GDM1 (cell line): ENCODE results near the gene TOX2.

Source experiments
- DNase-seq: peaks from one replicate; lab custom pipeline; 2025; lab: John Stamatoyannopoulos, UW

The TOX2 gene

DNA sequence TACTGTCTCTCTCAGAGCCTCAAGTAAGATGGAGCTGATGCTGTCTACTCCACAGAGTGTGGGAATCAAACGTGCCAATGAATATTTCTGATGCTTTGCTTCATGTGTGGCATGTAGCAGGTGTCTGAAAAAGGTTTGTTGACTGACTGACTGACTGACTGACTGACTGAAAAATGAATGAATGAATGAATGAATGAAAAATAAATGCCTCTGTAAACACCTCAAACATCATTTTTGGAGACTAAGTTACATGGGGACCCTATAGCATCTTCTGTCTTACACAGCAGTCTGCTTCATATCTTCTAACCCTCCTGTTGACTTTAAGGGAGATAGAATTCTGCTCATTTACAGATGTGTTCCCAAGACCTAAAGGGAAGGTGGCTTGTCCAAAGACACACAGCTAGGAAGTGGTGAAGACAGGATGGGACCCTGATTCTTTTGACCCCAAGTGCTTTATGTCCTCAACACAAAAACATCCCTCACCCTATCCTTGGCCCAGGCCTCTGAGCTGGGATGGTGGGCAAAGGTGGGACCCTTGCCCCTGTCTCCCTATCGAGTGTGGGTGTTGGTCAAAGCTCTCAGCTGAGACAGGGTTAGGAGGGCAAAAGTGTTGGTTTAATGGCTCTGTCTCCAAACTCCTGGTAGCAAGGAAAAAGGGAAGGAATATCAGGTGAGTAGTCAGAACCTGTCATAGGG is 104.4 kb downstream of the TOX2 start:
- DNase-seq, result no peak

DNA sequence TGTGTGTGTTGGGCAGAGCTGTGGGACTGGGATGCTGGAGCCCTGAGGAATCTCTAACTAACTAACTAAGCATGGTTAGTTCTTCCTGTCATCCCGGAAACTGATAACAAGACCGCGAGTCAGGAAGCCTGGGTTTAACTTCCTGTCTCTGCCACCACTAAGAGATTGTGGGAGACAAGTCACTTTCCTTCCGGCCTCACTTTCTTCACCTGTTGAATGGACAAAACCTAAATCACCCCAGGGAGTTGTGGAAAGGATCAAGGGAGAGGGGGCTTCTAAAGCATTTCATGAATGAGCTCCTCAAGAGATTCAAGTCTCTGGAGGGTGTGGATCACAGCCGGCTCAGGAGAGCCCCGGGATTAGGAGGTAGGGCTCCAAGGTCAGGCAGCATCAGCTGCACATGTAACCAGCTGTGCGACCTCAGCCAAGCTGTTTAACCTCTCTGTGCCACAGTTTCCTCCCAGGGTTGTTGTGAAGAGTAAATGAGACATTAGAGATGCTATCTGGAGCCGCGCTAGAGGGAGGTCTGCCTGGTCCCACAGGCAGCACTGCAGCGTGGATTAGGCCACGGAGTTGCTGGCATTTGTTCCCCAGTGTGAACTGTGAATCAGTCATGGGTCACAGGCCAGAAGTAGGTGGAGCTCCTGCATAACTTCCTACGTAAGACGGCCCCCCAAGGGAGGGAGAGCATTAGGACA is 105.1 kb downstream of the TOX2 start:
- DNase-seq, result no peak

DNA sequence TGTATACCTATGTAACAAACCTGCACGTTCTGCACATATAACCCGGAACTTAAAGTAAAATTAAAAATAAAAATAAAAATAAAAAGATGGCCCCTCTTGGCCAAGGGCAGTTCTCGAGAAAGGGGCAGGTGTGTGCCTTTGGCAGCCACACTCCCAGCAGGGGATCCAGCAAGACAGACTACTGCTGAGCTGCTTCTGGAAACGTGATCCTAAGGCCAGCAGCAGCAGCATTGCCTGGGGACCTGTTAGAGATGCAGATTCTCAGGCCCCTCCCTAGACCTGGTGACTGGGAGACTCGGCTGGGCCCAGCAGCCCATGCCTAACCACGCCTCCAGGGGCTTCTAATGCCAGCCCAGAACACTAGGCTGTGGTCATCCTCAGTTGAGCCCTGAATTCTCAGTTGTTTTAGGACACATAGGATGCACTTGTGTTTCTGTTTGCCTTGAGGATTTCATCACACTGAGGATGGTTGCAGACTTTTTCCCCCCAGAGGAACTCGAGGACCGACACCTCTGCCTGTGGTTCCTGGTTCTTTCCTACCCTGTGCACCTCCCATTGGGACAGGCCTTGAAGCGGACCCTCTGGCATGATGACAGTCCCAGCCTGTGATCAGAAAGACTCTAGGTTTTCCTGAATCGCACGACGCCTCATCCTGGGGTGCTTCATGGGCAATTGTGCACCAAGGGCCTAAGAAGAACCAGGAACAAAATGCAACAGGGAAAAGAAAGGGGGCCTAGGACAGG is 105.9 kb downstream of the TOX2 start:
- no peak for DNase-seq

DNA sequence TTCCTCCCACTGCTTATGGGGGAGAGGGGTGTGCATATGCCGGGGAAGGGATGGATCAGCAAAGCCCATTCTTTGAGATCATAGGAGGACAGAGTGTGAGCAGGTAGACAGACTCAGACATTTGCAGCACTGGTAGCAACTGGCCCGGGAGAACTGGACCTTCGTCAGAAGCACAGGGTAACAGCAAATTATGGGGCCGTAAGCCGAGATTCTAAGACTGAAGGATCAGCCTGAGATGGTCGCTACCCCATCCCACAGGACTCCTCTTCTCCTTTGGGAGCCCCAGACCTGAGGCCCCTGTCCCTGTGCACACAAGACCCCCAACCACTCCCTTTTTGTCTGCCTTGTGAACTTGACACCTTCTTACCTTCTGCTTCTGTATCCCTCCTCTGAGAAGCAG is 106.5 kb downstream of the TOX2 start:
- no peak for DNase-seq

DNA sequence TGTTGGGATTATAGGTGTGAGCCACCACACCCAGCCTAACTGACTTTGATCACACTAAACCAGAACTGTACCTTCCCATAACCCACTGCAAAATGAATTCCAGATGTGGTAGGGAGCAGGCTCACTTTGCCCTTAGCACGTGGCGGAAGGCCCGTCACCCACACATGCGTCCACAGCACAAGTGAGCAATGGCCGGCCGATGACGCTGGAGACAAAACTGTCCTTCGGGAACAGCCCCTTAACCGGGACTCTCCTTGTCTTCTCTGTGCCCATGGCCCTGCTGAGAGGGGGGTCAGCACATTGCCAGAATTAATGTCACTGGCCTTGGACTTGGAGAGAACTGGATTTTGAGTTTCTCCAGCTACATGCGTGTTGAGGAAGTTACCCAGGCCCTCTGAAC is 107.2 kb downstream of the TOX2 start:
- no peak for DNase-seq

DNA sequence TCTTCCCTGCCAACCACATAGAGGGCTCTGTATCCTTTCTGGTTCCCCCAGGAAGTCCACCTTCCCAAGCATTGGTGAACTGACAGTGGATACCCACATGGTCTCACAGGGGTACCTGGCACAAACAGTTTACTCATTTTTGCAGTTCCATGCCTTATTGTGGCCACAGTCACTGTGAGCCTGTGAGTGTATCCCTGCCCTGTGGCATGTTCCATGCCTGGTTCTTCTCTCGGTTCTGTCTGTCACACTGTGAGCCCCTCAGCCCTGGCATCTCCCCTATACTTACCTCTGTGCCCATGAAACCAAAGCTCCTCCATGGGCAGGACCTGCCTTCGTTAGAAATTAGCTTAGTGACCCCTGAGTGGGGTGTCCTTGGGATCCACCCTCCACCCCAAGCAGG is 107.8 kb downstream of the TOX2 start:
- no peak for DNase-seq

DNA sequence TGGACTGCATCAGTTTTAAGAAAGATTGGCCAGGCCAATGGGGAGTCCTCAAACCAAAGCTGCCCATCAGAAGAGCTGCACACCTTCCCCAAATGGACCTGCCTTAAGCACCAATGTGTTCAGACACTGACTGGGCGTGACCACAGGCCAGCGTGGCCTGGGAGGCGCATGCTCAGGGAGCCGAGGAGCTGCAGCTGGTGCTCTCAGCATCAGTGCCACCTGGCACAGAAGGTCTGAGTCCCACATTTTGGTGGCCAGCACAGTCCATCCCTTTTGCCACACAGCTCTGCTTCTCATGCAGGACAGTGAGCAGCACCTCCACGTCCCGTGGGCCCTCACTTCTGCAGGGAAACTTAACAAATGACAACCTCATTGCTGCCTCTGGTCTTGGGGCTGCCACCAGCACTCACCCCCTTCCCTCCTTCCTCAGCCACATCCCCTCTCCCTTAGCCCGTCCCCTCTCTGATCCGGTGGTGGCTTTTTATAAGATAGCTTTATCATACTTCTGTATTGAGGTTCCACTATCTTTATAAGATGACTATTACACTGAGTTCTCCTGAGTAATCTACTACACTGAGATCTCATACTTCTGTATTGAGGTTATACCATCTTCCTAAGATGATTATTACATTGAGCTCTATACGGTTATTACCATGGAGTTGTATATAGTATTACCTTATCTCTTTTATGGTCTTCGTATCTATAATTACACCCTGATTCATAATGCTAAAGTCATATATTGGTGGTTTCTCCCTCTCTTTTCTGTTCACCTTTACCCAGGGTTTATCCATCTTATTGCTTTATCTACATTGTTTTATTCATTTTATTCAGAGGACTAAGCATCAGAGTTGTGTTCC is 109.1 kb downstream of the TOX2 start:
- DNase-seq, result no peak

DNA sequence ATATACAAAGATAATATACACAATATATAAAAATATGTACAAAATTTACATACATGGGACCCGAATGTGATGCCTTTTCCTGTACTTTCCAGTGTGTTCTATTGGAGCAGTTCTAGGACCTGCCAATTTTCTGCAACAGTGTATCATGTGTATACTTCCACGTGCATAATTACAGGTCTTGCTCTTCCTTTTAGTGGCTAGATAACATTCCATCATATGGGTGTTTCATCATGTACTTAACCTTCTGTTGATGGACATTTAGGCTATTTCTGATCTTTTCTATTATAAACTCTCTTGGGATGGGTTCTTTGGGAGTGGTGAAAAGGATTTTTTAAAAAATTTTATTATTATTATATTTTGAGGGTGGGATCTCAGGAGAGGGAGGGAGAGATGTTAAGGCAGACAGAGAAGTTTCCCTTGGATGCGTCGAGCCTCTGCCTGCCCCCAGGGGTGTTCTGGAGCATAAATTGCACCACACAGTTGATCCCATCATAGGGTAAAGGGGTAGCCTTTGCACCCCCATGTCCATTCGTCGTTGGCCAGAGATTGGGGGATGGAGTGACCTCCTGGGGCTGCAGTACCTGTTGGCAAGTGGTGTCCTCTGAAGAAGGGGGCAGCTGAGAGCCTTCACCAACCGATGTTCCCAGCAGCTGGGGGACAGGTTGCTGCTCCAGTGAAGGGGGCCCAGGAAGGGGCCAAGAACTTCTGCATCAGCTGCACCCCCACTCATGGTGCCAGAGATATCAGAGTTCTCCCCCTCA is 110.3 kb downstream of the TOX2 start:
- DNase-seq, result no peak

DNA sequence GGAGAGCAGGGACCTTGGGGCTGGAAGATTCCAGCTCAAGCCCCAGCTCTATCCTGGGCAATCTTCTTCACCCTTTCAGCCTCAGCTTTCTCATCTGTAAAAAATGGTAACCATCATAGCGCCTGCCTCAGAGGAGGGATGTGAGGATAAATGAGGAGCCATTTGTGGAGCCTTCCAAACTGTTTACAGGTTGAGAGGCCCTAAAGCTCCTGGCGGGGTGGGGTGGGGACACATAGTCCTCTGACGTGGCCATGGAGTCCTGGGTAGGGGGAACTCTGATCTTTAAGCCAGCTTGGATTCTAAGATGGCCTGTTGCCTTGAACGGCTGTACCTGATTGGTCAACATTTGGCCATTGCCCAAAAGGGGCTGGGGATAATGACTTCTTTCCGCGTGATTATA is 111.1 kb downstream of the TOX2 start:
- no peak for DNase-seq

DNA sequence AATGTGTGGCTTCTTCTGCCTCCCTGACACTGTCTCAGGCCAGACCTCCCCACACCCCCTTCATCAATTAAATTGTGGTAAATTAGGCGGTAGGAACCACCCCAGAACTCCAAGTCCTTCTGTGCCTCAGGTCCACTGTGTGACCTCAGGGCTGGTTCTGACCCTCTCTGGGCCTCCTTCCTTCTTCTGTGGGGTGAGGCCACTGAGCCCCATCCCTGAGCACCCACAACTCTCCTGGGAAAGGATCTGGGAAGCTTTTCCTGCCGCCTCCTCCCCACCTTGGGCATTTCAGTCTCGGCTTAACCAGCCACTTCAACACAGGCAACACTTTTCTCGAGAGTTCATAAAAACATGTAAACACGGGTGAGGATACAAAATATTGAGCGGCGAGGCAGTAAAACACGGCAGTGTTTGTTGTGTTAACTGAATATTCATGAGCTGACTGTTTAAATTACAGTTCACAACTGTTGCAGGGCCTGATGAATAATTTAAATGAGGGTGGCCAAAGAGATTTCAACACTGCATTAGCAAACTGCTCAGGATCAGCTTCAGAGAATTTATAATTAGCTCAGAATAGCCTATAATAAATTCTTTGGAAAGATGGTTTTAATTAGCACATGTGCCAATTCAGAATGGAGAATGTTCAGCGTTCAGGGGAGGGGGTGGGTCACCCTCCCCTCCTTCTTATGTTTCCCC is 112.1 kb downstream of the TOX2 start:
- DNase-seq, result no peak

DNA sequence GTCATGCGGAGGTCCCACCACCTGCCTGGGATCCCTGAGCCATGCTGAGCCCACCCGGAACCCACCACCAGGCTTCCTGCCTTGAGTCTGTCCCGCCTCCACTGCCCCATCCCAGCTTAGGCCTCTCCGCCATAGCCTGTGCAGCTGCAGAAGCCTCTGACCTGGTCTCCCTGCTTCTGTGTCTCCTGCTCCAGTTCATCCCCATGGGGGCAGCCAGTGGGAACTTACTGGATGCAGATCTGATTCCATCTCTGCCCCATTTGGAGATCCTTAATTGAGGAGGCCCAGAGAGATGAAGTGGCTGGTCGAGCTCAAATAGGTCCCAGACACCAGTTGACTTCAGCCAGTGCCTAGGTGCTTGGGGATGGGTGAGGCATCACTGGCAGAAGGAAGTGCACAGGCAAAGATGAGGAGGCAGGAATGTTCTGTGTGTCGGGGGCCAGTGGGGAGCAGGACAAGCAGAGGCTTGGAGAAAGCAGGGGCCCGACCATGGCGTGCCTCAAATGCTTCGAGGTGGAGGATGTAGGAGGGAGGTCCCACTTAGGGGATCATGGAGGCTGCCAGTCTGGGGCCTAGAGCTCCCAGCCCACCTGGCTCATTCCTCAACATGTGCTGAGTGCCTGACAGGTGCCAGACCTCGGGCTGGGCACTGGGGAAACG is 112.8 kb downstream of the TOX2 start:
- DNase-seq, result no peak

DNA sequence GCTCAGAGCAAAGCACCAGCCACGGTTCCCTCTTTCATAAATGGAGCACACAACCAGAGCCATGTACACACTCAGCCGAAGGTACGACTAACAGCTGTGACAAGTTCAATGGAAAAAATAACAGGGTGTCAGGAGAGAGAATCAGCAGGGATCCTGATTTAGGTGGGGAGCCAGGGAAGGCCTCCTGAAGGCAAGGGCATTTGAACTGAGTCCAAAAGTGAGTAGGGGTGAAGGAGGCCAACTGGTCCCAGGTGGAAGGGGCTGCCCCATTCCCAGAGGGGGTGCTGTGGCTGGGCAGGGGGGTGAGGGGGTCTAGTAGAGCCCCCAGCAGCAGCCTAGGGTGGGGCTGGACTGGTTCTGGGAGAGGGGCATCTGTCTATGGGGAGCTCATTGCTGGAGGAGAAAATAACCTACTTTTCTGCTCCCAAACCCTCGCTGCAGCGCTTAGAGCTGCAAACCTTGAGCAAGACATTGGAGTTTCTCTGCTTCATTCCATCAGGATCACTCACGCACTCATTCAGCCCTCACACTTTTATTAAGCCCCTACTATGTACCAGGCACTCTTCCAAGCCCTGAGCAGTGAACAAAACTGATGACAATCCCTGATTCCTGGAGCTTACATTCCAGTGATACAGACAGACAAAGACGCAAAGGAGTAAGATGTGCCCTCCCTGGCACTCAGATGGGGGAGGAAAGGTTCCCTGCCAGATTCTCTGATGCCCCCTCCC is 113.5 kb downstream of the TOX2 start:
- DNase-seq, result no peak

DNA sequence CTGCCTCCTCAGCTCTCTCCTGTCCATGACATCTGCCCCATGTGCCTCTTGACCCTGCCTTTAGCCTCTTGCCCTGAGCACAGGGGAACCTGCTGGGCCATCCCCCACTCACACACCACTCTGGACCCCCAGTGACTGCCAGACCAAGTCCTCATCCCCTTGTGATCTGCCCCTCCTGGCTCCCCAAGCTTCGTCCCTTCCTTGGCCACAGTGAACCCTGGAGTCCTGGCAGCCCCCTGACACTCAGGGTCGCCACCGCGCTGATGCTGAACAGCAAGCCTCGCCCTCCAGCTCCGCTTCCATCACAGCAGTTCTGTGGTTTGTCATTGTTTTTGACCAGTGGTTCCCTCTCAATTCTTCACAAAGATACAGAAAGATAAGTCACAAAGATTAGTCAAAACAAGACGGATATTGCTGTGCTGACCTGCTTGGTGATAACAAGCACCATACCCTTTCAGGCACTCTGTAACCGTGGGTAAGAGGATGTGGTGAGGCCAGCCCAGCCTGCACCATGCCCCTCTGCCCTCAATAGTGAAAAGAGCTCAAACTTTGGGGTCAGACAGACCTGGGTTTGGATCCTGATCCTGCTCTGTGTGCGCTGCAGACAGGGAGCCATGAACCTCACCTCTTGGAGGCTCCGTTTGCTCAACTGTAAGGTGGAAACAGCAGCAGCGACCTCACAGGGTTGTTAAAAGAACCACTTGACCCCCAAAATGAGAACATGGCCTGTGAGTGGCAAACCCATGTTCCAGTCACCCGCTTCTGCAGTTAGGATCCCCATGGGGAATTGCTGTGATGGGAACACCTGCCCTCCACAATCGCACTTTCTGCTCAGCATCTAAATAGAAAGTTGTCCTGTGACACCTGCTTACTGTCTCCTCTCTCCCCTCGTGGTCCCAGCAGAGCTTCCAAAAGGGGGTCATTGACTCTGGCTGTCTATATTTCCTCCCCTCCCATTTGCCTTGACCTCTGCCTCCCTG is 114.5 kb downstream of the TOX2 start:
- no peak for DNase-seq

DNA sequence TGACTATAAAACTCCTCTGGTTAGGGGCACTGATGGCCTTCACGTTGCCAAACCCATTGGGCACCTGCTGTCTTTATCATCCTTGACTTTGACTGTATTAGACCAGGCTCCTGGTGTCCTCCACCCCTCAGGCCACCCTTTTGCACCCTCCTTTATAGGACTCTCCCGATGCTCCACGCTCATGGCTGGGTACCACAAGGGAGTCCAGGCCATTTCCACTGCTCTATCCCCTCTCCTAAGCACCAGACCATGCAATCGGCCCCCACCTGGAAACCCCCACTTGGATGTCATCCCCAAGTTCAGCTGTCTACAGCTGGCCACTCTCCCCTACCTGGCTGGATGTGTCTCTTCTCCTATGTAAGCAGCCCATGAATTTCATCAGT is 115.2 kb downstream of the TOX2 start:
- no peak for DNase-seq

DNA sequence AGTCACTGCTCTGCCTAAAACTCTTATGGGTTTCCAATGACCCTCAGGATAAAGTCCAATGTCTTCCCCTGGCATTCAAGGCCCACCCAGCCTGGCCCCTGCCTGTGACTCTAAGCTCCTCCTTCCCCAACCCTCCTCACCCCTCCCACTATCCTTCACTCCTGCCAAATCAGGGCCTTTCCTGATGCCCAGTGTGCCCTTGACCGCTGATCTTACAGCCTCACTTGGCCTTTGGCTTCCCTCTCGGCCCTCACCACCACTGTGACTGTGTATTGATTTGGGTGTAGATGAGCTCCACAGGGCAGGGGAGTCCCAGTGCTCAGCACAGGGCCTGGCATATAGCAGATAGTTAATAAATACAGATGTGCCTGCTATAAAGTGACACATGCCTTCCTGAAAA is 115.7 kb downstream of the TOX2 start:
- no peak for DNase-seq

DNA sequence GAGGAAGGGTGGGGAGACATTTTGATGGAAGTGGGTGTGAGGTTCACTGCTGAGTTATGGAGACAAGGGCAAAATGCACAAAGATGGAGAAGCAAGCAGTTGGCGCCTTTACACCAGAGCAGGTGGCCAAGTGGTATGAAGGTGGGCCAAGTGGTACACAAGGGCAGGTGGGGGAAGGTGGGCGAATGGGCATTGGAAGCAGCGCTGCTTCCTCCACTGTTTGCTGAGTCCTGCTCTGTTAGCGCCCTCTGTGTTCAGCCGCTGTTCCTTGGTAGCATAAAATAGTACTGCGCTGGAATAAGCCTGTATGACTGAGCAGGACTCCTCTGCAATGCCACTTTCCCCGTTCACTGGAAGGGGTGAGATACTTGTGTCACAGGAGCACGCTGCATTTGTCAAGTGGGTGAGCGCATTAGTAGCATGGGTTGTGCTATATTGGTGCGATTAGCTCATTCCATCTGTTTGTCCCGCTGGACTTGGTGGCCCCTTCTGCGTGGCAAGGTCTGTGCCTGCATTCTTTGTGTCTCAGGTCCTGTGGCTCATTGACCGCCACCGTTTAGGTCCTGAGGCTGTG is 116.4 kb downstream of the TOX2 start:
- DNase-seq, result no peak

DNA sequence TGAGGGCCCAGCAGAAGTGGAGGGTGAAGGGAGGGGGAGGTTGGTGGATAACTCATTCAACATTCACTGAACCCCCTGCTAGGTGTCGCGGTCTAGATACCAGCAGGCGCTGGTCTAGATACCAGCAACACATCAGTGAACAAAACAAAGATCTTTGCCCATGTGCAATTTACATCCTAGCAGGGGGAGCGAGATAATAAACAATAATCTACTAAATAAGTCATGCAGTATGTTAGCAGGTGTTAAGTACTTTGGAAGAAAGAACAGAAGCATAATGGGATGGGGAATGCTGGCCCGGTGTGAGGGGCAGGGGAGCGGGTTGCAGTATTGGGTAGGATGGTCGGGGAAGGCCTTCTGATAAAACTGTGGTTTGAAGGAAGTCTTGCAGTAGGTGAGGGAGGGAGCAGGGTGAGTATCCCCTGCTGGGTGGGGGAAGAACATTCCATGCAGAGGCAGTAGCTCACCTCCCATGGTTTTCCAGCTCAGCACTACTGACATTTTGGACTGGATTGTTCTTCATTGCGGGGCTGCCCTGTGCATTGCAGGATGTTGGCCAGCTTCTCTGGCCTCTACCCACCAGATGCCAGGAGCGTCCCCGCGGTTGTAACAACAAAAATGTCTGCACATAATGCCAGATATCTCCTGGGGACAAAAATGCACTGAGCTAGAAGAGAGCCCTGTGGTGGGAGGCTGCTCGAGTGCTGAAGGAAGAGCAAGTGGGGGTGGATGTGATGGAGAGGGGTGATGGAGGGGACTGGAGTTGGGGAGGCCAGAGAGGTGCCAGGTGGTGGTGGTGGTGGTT is 117.3 kb downstream of the TOX2 start:
- no peak for DNase-seq
